Activated CD4-positive, CD25-positive, alpha-beta regulatory T cell treated with anti-CD3 and anti-CD28 coated beads, Interleukin-2, amount 50 U/mL, for 16 hours (primary cell): Measurements from ENCODE around the gene GFOD2.

Source experiments
- DNase-seq: peaks from one replicate; pipeline ENCODE4 v3.0.0-alpha.2; 2020; ENCODE audit warnings: low read depth, low spot score

The GFOD2 gene

GRCh38 chr16:67658849-67659674 is 60.1 kb downstream of the GFOD2 start:
- no peak for DNase-seq

GRCh38 chr16:67657751-67658518 is 61.2 kb downstream of the GFOD2 start:
- DNase-seq: no peak

GRCh38 chr16:67657017-67657608 is 62.0 kb downstream of the GFOD2 start:
- DNase-seq: no peak

- no peak for DNase-seq
Measured at GRCh38 chr16:67656344-67657016, 62.6 kb downstream of the GFOD2 start.

GRCh38 chr16:67655363-67655762 is 63.8 kb downstream of the GFOD2 start:
- no peak for DNase-seq

- DNase-seq: no peak
Measured at GRCh38 chr16:67654403-67654911, 64.7 kb downstream of the GFOD2 start.

- no peak for DNase-seq
Measured at GRCh38 chr16:67653789-67654402, 65.2 kb downstream of the GFOD2 start.

- no peak for DNase-seq
Measured at GRCh38 chr16:67653128-67653788, 65.9 kb downstream of the GFOD2 start.

- DNase-seq: no peak
Measured at GRCh38 chr16:67652578-67653127, 66.5 kb downstream of the GFOD2 start.

GRCh38 chr16:67651847-67652246 is 67.3 kb downstream of the GFOD2 start:
- DNase-seq: no peak

GRCh38 chr16:67651039-67651438 is 68.1 kb downstream of the GFOD2 start:
- DNase-seq: no peak

GRCh38 chr16:67650023-67650422 is 69.1 kb downstream of the GFOD2 start:
- no peak for DNase-seq

- DNase-seq: no peak
Measured at GRCh38 chr16:67649494-67649931, 69.6 kb downstream of the GFOD2 start.

GRCh38 chr16:67648764-67649407 is 70.2 kb downstream of the GFOD2 start:
- no peak for DNase-seq

GRCh38 chr16:67648088-67648763 is 70.9 kb downstream of the GFOD2 start:
- no peak for DNase-seq

- no peak for DNase-seq
Measured at GRCh38 chr16:67647681-67648080, 71.4 kb downstream of the GFOD2 start.

GRCh38 chr16:67647111-67647651 is 71.9 kb downstream of the GFOD2 start:
- DNase-seq: no peak

- no peak for DNase-seq
Measured at GRCh38 chr16:67645397-67646121, 73.6 kb downstream of the GFOD2 start.
